G401.6 (cell line): ENCODE data around the gene MAPK8.

Experiments
- FAIRE-seq: peaks from 2 replicates; lab custom pipeline; 2012; peaks lifted over from hg19 to GRCh38; lab: Jason Lieb, UNC

Gene MAPK8

DNA sequence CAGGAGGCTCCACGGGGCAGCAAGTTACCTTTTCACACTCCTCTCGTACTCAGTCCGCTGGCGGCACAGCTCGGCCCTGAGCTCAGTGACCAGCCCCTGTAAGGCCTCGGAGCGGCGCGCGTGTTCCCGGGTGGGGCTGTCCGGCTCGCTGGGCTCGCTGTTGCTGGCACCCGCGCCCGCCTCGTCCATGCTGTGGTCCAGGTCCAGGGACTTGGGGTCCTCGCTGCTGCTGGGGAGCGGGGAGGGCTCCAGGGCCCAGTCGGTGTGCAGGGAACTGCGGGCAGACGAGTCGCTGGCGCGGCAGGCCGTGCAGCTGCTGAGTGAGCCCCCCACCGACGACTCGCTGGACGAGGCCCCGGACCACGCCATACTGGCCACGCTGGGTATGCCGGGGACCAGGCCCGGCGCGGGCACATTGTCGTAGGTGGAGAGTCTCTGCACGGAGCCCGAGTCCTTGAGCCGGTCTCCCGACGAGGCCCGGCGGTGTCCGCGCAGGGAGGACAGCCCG lies 143.8 kb downstream of the MAPK8 start:
- no peak for FAIRE-seq

- FAIRE-seq: no peak
These were observed 144.4 kb downstream of the MAPK8 start for GRCh38 chr10:48450741-48451466.

DNA sequence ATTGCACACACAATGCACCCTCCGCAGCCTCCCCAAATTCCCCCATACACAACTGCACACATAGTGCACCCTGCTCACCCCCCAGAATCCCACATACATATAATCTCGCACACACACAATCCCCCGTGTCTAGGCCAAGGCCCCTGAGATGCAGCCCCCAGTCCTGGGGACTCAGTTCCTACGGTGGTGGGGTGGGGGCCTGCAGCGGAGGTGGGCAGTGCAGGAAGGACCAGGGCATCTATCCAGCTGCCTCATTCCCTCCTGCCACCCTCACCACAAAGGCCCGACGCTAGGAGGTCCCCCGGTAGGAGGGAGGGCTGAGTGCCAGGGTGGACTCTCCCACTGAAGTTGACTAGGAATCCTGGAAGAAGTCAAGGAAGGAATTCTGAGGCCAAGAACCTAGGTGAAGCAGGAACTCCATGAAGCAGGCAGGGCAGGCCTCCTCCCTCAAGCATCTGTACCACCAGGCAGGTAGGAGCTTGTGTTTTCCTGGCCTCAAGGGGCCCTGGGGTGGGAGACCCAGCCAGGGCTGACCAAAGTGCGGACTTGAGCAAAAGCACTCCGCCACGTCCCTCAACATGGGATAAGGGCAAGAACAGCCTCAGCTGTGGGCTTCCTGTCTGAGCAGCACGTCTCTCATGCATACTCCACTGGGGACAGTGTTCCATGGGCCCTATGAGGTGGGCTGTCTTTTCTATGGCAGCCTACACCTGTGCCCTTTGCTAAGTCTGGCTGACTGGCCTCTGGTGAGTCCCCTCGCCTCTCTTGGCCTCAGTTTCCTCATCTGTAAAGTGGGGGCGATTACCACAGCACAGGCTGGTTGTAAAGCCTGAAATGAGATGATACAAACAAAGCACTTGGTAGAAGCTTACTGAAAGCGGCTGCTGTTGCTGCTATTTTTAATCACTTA lies 145.7 kb downstream of the MAPK8 start:
- no peak for FAIRE-seq

GRCh38 chr10:48452879-48453412 lies 146.5 kb downstream of the MAPK8 start:
- no peak for FAIRE-seq

- FAIRE-seq: no peak
These were observed 147.2 kb downstream of the MAPK8 start for GRCh38 chr10:48453451-48454301.

DNA sequence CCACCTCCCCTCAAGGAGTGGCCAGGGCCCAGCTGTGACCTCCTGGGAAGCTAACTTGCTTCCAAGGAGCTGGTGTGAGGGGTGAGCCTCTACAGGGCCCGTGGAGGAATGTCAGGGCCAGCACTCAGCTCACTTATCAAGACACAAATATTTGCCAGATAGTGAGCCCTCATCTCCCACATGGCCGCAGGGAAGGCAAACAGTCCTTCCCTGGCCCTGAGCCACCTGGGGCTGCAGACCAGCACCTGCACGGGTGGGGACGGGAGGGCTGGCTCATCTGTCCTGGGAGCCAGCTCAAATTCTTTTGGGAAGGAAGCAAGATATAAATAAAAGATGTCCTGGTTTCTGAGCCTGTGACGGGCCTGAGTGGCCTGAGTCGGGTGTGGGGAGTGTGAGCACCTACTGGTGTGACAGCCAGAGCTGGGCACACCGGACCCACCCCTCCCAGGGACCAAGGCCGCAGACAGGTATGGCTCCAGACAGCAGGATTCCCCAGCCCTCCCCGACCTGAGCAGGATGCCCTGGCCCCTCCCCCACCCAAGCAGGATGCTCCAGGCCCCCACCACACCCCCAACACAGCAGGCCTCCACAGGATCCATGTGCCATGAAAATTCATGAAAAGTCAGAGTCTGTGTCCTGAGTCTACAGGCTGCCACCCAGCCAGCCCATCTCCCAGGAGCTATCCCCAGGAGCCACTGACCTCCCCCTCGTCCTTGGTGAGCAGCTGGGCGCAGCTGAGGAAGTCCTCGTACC lies 148.0 kb downstream of the MAPK8 start:
- no peak for FAIRE-seq

GRCh38 chr10:48455055-48455391 lies 148.5 kb downstream of the MAPK8 start:
- no peak for FAIRE-seq

GRCh38 chr10:48455392-48456151 lies 149.1 kb downstream of the MAPK8 start:
- no peak for FAIRE-seq

GRCh38 chr10:48456361-48456804 lies 149.9 kb downstream of the MAPK8 start:
- FAIRE-seq: no peak

GRCh38 chr10:48456808-48457761 lies 150.6 kb downstream of the MAPK8 start:
- no peak for FAIRE-seq

DNA sequence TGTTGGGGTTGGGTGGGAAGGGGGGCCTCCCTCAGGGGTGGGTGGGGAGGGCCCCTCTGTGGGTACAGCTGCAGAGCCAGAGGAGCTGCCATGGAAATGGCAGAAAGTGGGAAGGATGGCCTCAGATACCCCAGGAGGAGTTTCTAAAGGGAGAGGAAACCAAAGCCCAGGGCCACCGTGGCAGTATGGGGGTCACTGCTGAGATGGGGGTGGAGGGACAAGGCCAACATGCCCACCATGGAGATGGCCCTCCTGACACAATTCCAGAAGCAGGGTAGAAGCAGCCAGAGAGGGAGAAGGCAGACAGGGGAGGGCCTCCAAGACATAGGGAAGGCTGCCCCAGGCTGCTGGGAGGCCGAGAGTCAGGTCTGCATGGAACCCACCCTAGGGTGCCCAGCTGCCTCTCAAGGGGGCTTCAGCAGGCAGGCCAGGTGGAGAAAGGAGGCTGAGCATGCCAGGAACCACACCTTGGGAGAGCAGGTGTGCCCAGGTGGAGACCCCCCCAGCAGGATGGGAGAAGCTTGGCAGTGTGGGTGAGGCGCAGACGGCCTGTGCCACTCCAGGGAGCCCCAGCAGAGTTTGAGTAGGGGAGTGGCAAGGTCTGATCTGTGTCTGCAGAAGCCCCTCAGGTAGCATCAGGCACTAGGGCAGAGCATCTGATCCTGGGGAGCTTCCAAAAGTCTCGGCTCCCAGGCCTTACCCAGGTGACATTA lies 151.6 kb downstream of the MAPK8 start:
- no peak for FAIRE-seq

GRCh38 chr10:48458662-48459048 lies 152.2 kb downstream of the MAPK8 start:
- no peak for FAIRE-seq

DNA sequence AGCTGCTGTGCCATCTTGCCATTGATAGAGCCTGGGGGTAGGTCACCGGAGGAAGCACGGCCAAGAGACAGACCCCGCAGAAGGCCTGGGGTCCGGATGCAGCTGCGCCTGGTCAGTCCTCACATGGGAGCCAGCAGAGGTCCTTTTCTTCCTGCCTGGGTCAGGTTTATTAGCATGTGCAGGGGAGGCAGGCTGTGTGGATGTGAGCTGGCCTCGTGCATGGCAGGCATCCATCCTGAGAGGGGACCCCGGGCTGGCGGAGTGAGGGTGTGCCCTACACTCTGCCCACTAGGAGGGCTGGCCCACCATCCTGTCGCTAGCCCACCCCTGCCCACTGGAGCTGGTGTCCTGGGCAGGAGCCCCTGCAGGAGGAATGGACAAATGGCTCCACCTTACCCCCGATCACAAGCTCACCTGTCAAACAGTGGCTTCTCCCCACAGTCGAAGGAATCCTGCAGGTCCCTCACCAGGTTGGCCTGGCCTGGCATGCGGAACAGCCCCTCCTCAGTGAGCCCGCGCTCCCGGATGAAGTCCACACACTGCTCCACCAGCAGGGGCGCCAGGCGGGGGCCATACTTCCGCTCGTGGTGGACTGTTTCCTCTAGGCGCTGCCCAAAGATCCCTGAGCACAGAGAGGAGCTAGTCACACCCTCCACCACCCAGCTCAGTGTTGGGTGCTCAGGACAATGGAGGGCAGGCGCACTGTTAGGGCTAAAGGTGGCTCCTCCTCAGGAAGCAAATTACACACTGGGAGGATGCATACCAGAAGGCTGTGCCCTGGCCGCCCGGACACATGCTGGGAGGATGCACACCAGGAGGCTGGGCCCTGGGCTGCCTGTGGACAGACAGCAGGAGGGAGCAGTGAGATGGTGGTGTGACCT lies 153.0 kb downstream of the MAPK8 start:
- no peak for FAIRE-seq

DNA sequence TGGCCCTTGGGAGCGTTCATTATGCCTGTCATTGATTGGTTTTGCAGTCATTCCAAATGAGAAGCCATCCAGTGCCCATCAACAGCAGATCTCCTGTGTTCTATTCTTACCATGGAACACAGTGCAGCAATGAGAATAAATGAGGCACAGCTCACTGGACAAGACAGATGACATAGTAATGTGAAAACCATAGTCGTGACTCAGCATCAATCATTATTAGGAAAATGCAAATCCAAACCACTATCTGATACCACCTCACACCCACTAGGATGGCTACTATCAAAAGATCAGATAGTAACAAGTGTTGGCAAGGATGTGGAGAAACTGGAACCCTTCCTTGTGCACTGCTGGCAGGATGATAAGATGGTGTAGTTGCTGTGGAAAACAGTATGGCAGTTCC lies 153.7 kb downstream of the MAPK8 start:
- FAIRE-seq: no peak

GRCh38 chr10:48461623-48462481 lies 155.4 kb downstream of the MAPK8 start:
- no peak for FAIRE-seq

GRCh38 chr10:48462482-48463020 lies 156.1 kb downstream of the MAPK8 start:
- no peak for FAIRE-seq
